Measurements from ENCODE around the gene USB1. TPM values are rescaled to one million over a fixed set of nuclear protein-coding genes. Genes with fewer than 3 reads are reported as not detected.

USB1 gene
- total RNA-seq, 1 experiment from 2014 or later = 18.7 TPM

DNA sequence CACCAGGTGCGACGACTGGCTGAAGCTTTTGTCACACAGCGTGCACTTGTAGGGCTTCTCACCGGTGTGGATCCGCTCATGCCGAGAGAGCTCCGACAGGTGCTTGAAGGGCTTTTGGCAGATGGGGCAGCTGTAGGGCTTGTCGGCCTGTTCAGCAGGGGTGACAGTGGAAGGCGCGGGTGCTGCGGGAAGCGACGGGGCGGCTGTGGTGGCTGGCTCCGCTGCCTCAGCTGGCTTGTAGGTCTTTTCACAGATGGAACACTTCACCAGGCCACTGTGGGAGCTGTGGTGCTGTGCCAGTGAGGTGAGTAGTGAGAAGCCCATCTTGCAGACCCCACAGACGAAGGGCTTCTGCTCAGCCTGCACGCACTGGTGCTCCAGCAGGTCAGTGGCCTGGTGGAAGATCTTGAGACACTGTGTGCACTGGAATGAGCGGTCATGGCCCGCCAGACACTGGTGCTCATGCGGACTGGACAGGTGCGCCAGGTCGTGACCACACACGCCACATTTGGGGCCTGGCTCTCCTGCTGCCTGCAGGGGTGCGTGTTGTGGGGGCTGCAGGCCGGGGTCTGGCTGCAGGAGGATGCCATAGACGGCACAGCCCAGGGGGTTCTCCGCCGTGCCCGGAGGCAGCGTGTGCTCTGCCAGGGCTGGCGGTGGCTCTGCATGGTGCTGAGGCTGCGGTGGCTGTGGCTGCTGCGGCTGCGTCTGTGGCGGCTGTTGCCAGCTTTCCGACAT, 3.5 kb upstream of the USB1 start:
- no peaks in the 10 kb centered on the region for H3K9me3 ChIP-seq (ENCODE audit: low read length)
- H3F3A ChIP-seq (ENCODE audit: low read length, unreplicated experiment) = no peaks in the 10 kb centered on the region
- H3K9me2 ChIP-seq (replicated peaks; ENCODE audit: low read length) = no peaks in the 10 kb centered on the region
- no peaks in the 10 kb centered on the region for H3K27me3 ChIP-seq (ENCODE audit: low read length)
- H3K4me3 ChIP-seq (ENCODE audit: low read length) = no peak overlapping the region
- no peaks in the 10 kb centered on the region for H4K20me1 ChIP-seq (ENCODE audit: low read length)
- H3K79me2 ChIP-seq (ENCODE audit: low read length) = no peaks in the 10 kb centered on the region
- H2AFZ ChIP-seq (ENCODE audit: low read length) = no peak overlapping the region
- ATAC-seq (no peak), DNase-seq (no peak)
- peaks cover 24% of the 10 kb centered on the region for H3K4me1 ChIP-seq (ENCODE audit: insufficient read depth, low read length)
- CTCF ChIA-PET = no interaction called here
- no TSS peak for BruUV-seq (replicated peaks)
- H3K4me2 ChIP-seq (ENCODE audit: low read length) = no peak overlapping the region; the same call in 1 of the 2 replicates
- no peaks in the 10 kb centered on the region for H3K36me3 ChIP-seq (ENCODE audit: low read depth, low read length)
- no peak overlapping the region for H3K9ac ChIP-seq (ENCODE audit: low read length)
- H3K27ac ChIP-seq (ENCODE audit: low read length) = no peak overlapping the region
- POLR2A ChIA-PET (ENCODE audit: unreplicated experiment) = no interaction called here
- TF ChIP-seq EZH2phosphoT487 (IDR thresholded peaks at IDR 0.05; ENCODE audit: borderline replicate concordance, low read length) (no peak), EZH2 (IDR thresholded peaks at IDR 0.05; ENCODE audit: low read length, unreplicated experiment) (no peak)
- TF ChIP-seq, protein P1, sequence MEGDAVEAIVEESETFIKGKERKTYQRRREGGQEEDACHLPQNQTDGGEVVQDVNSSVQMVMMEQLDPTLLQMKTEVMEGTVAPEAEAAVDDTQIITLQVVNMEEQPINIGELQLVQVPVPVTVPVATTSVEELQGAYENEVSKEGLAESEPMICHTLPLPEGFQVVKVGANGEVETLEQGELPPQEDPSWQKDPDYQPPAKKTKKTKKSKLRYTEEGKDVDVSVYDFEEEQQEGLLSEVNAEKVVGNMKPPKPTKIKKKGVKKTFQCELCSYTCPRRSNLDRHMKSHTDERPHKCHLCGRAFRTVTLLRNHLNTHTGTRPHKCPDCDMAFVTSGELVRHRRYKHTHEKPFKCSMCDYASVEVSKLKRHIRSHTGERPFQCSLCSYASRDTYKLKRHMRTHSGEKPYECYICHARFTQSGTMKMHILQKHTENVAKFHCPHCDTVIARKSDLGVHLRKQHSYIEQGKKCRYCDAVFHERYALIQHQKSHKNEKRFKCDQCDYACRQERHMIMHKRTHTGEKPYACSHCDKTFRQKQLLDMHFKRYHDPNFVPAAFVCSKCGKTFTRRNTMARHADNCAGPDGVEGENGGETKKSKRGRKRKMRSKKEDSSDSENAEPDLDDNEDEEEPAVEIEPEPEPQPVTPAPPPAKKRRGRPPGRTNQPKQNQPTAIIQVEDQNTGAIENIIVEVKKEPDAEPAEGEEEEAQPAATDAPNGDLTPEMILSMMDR (conservative IDR thresholded peaks at IDR 0.05; ENCODE audit: low read depth, low read length) = no peak
- intact Hi-C loops (cut with micrococcal nuclease) = no loop called here

DNA sequence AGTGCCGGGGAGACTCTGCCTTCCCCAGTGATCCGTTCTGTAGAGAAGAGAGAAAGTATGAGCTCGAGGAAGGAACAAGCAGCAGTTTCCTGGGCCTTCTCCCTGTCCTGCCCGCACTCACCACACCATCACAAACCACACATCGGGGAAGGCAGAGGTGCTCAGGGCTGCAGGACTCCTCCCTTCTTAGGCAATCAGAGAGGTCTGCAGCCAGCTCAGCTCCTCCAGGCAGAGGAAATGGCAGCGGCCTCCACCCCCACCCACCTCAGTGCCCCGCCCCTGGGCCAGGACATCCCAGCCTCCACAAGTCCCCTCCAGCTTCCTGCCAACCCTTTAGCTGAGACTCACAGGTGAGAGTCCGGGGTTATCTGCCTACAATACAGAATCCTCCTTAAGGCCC, 2.7 kb upstream of the USB1 start:
- Histone ChIP-seq H3K9ac (ENCODE audit: low read length) (no peak overlapping the region), H3K4me2 (ENCODE audit: low read length) (peak overlapping the region; percentile 93), H4K20me1 (ENCODE audit: low read length) (no peaks in the 10 kb centered on the region), H3K4me1 (ENCODE audit: insufficient read depth, low read length) (peaks cover 18% of the 10 kb centered on the region), H3K4me3 (ENCODE audit: low read length) (no peak overlapping the region), H3K27ac (ENCODE audit: low read length) (no peak overlapping the region), H3K27me3 (ENCODE audit: low read length) (no peaks in the 10 kb centered on the region), H3K79me2 (ENCODE audit: low read length) (no peaks in the 10 kb centered on the region), H3F3A (ENCODE audit: low read length, unreplicated experiment) (no peaks in the 10 kb centered on the region), H3K9me2 (replicated peaks; ENCODE audit: low read length) (no peaks in the 10 kb centered on the region), H2AFZ (ENCODE audit: low read length) (no peak overlapping the region), H3K9me3 (ENCODE audit: low read length) (no peaks in the 10 kb centered on the region), H3K36me3 (ENCODE audit: low read depth, low read length) (no peaks in the 10 kb centered on the region)
- ChIA-PET POLR2A (ENCODE audit: unreplicated experiment) (no interaction called here), CTCF (no interaction called here)
- TF ChIP-seq, protein P1 (conservative IDR thresholded peaks at IDR 0.05; ENCODE audit: low read depth, low read length) = no peak
- no peak for TF ChIP-seq EZH2phosphoT487 (IDR thresholded peaks at IDR 0.05; ENCODE audit: borderline replicate concordance, low read length)
- no peak for TF ChIP-seq EZH2 (IDR thresholded peaks at IDR 0.05; ENCODE audit: low read length, unreplicated experiment)
- no peak for ATAC-seq
- DNase-seq = peak; percentile 45
- intact Hi-C loops (cut with micrococcal nuclease) = no loop called here
- BruUV-seq (replicated peaks) = no TSS peak

DNA sequence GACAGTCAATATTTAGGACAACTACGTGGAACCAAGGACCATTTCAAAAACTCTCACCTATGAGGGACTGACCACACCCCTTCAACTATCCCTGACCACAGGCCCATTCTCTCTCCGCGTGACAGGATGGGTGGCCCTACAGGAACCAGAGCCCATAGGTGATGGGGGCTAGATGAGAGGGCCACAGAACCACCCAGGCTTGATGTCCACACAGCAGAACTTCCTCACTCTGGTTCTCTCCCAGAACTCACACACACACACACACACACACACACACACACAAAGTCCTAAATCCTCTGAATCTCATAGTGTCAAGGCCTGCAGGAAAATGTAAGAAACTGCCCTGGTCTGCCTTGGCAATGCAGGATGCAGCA, 2.2 kb upstream of the USB1 start:
- no peak overlapping the region; the same call in 1 of the 2 replicates for H3K4me3 ChIP-seq (ENCODE audit: low read length)
- no peaks in the 10 kb centered on the region for H3K9me2 ChIP-seq (replicated peaks; ENCODE audit: low read length)
- POLR2A ChIA-PET (ENCODE audit: unreplicated experiment) = no interaction called here
- H3F3A ChIP-seq (ENCODE audit: low read length, unreplicated experiment) = no peaks in the 10 kb centered on the region
- TSS peak; percentile 64 for BruUV-seq (replicated peaks)
- no peaks in the 10 kb centered on the region for H3K9me3 ChIP-seq (ENCODE audit: low read length)
- no peak overlapping the region for H2AFZ ChIP-seq (ENCODE audit: low read length)
- no peak overlapping the region for H3K27ac ChIP-seq (ENCODE audit: low read length)
- ATAC-seq = no peak
- H3K36me3 ChIP-seq (ENCODE audit: low read depth, low read length) = no peaks in the 10 kb centered on the region
- no peaks in the 10 kb centered on the region for H4K20me1 ChIP-seq (ENCODE audit: low read length)
- no peak for DNase-seq
- intact Hi-C loops (cut with micrococcal nuclease) = no loop called here
- no peak overlapping the region for H3K9ac ChIP-seq (ENCODE audit: low read length)
- H3K79me2 ChIP-seq (ENCODE audit: low read length) = no peaks in the 10 kb centered on the region
- CTCF ChIA-PET = no interaction called here
- H3K27me3 ChIP-seq (ENCODE audit: low read length) = no peaks in the 10 kb centered on the region
- peaks cover 18% of the 10 kb centered on the region for H3K4me1 ChIP-seq (ENCODE audit: insufficient read depth, low read length)
- H3K4me2 ChIP-seq (ENCODE audit: low read length) = peak overlapping the region; percentile 93; the same call in 1 of the 2 replicates
- TF ChIP-seq, protein P1 (conservative IDR thresholded peaks at IDR 0.05; ENCODE audit: low read depth, low read length) = no peak
- TF ChIP-seq EZH2phosphoT487 (IDR thresholded peaks at IDR 0.05; ENCODE audit: borderline replicate concordance, low read length) (no peak), EZH2 (IDR thresholded peaks at IDR 0.05; ENCODE audit: low read length, unreplicated experiment) (no peak)
